GM18507 (cell line): ENCODE measurements around the gene BRF1.

Experiments used
- DNase-seq: peaks from one replicate; pipeline ENCODE4 v3.0.0; 2011; ENCODE audit warnings: low read depth; ENCODE audit not compliant: insufficient read length; ENCODE audit errors: extremely low spot score
- FAIRE-seq: peaks from 2 replicates; lab custom pipeline; 2011; peaks lifted over from hg19 to GRCh38; lab: Jason Lieb, UNC

The BRF1 gene

GRCh38 chr14:105219753-105220152 lies 81.0 kb downstream of the BRF1 start:
- DNase-seq (no peak), FAIRE-seq (no peak)

GRCh38 chr14:105219043-105219612 lies 81.7 kb downstream of the BRF1 start:
- DNase-seq: no peak
- FAIRE-seq: no peak

- no peak for FAIRE-seq
- no peak for DNase-seq
These were observed 82.2 kb downstream of the BRF1 start for GRCh38 chr14:105218611-105219010.

- DNase-seq (no peak), FAIRE-seq (no peak)
These were observed 83.0 kb downstream of the BRF1 start for GRCh38 chr14:105217774-105218173.

- FAIRE-seq: no peak
- no peak for DNase-seq
These were observed 84.1 kb downstream of the BRF1 start for GRCh38 chr14:105216490-105217247.

GRCh38 chr14:105215602-105216001 lies 85.2 kb downstream of the BRF1 start:
- FAIRE-seq: no peak

GRCh38 chr14:105214324-105214915 lies 86.4 kb downstream of the BRF1 start:
- FAIRE-seq: no peak
- DNase-seq: no peak

More at GRCh38 chr14:105215602-105216001, 85.2 kb downstream of the BRF1 start:
- DNase-seq: no peak

GRCh38 chr14:105213361-105213760 lies 87.4 kb downstream of the BRF1 start:
- FAIRE-seq: no peak
- DNase-seq: no peak

GRCh38 chr14:105212541-105213300 lies 88.1 kb downstream of the BRF1 start:
- DNase-seq (no peak), FAIRE-seq (no peak)

GRCh38 chr14:105211758-105212089 lies 89.1 kb downstream of the BRF1 start:
- no peak for DNase-seq
- FAIRE-seq: no peak

GRCh38 chr14:105211086-105211757 lies 89.6 kb downstream of the BRF1 start:
- FAIRE-seq (no peak), DNase-seq (no peak)

- FAIRE-seq (no peak), DNase-seq (no peak)
These were observed 90.4 kb downstream of the BRF1 start for GRCh38 chr14:105210266-105211025.

- DNase-seq: no peak
- FAIRE-seq: no peak
These were observed 91.2 kb downstream of the BRF1 start for GRCh38 chr14:105209646-105210045.

GRCh38 chr14:105209091-105209490 lies 91.7 kb downstream of the BRF1 start:
- DNase-seq (no peak), FAIRE-seq (no peak)

GRCh38 chr14:105208738-105209075 lies 92.1 kb downstream of the BRF1 start:
- DNase-seq: no peak
- FAIRE-seq: no peak

GRCh38 chr14:105207996-105208737 lies 92.6 kb downstream of the BRF1 start:
- no peak for DNase-seq
- no peak for FAIRE-seq

GRCh38 chr14:105207460-105207901 lies 93.3 kb downstream of the BRF1 start:
- DNase-seq (no peak), FAIRE-seq (no peak)

- FAIRE-seq: no peak
These were observed 93.9 kb downstream of the BRF1 start for GRCh38 chr14:105206873-105207272.

More at GRCh38 chr14:105206873-105207272, 93.9 kb downstream of the BRF1 start:
- no peak for DNase-seq
